Anterior cingulate cortex (tissue), 58 donors: Measurements from ENCODE around the gene SHC3.

ENCODE experiments used
- DNase-seq, 58 donors: peaks; one replicate each; lab custom pipeline; 2025; lab: John Stamatoyannopoulos, UW

SHC3 gene

GRCh38 chr9:89060790-89061189 lies 117.8 kb downstream of the SHC3 start:
- DNase-seq, result no peak

GRCh38 chr9:89059925-89060506 lies 118.6 kb downstream of the SHC3 start:
- DNase-seq, result no peak

GRCh38 chr9:89058906-89059305 lies 119.7 kb downstream of the SHC3 start:
- no peak for DNase-seq

GRCh38 chr9:89054865-89055495 lies 123.6 kb downstream of the SHC3 start:
- DNase-seq, result no peak

GRCh38 chr9:89053301-89053700 lies 125.3 kb downstream of the SHC3 start:
- no peak for DNase-seq

- DNase-seq, result no peak
Observed at GRCh38 chr9:89052470-89053097, 126.0 kb downstream of the SHC3 start.

- DNase-seq, result peak in 6 of 58 donors; percentile 17 to 49 (median 25)
Observed at GRCh38 chr9:89051421-89052025, 127.1 kb downstream of the SHC3 start.

- no peak for DNase-seq
Observed at GRCh38 chr9:89049646-89050045, 129.0 kb downstream of the SHC3 start.

GRCh38 chr9:89048616-89049015 lies 130.0 kb downstream of the SHC3 start:
- DNase-seq, result no peak

GRCh38 chr9:89047667-89048066 lies 131.0 kb downstream of the SHC3 start:
- no peak for DNase-seq

GRCh38 chr9:89046832-89047231 lies 131.8 kb downstream of the SHC3 start:
- no peak for DNase-seq

GRCh38 chr9:89044881-89045280 lies 133.7 kb downstream of the SHC3 start:
- no peak for DNase-seq

- DNase-seq, result no peak
Observed at GRCh38 chr9:89044104-89044503, 134.5 kb downstream of the SHC3 start.

GRCh38 chr9:89042984-89043383 lies 135.6 kb downstream of the SHC3 start:
- peak in 33 of 58 donors; percentile 6 to 72 (median 37) for DNase-seq

- DNase-seq, result no peak
Observed at GRCh38 chr9:89039664-89040063, 139.0 kb downstream of the SHC3 start.

GRCh38 chr9:89039104-89039465 lies 139.5 kb downstream of the SHC3 start:
- no peak for DNase-seq

GRCh38 chr9:89038382-89039103 lies 140.1 kb downstream of the SHC3 start:
- peak in 43 of 58 donors; percentile 12 to 87 (median 57) for DNase-seq

GRCh38 chr9:89037891-89038290 lies 140.7 kb downstream of the SHC3 start:
- no peak for DNase-seq

- DNase-seq, result no peak
Observed at GRCh38 chr9:89037346-89037745, 141.3 kb downstream of the SHC3 start.

- DNase-seq, result peak in 6 of 58 donors; percentile 12 to 63 (median 18)
Observed at GRCh38 chr9:89036891-89037290, 141.7 kb downstream of the SHC3 start.

- DNase-seq, result peak in 2 of 58 donors; percentile 9 to 20
Observed at GRCh38 chr9:89036383-89036782, 142.2 kb downstream of the SHC3 start.
